ENCODE data around the gene ZNF484.
"Not testable (repeated sequence)": the region's sequence is repeated elsewhere in the genome, so short reads cannot be mapped to it uniquely, and the experiment has no call there.

ZNF484 gene

GRCh38 chr9:92860867-92861266 is 17.0 kb downstream of the ZNF484 start:
- DNase-seq (ENCODE audit: low spot score): no peak

DNA sequence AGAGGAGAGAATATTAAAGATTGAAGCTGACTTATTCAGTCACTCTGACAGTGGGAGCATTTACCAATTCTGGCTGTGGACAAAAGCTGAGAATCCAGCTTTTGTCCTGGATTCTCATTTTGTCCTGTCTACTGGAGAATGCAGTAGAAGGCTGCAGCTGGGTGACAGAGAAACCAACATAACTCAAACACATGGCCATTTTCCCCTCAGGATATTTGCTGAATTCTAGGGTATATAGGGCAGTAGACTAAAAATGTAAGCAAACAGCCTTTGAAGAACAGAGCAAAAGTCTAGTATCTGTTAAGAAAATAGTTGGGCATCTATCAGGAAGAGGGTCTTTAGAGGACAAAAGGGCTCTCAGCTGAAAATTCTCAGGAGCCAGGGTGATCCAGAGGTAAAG is 20.6 kb downstream of the ZNF484 start:
- no peak for DNase-seq (ENCODE audit: low spot score)

GRCh38 chr9:92853716-92854115 is 24.1 kb downstream of the ZNF484 start:
- DNase-seq (ENCODE audit: low spot score): no peak

DNA sequence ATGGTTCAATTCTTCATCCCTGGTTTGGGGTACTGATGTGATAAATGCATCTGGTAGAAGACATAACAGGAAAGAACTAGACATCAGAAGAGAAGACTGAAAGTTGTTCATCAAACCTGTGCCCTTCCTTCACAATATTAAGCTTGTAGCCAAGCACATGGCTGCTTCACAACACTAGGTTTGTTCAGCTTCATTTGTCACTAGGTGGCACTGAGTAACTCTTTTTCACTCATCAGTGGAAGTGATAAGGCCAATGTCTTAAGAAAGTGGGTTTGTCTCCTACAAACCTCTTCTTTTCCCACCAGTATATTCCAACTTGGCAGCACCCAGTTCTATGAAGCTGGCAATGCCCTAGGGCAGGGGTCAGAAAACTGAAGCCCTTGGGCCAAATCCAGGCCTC is 26.9 kb downstream of the ZNF484 start:
- DNase-seq (ENCODE audit: low spot score): no peak

- DNase-seq (ENCODE audit: low spot score): not testable (repeated sequence)
Observed at GRCh38 chr9:92848740-92849139, 29.1 kb downstream of the ZNF484 start.

GRCh38 chr9:92846662-92847145 is 31.1 kb downstream of the ZNF484 start:
- DNase-seq (ENCODE audit: low spot score): no peak

DNA sequence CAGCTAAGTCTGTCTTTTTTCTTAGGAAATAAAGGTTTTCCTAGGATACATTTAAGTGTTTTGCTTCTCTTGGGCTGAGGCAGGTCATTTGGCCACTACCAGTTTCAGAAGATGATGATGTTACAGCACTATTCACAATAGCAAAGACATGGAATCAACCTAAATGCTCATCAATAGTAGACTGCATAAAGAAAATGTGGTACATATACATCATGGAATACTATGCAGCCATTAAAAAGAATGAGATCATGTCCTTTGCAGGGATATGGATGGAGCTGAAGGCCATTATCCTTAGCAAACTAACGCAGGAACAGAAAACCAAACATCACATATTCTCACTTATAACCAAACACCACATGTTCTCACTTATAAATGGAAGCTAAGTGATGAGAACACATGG is 39.4 kb downstream of the ZNF484 start:
- not testable (repeated sequence) for DNase-seq (ENCODE audit: low spot score)

DNA sequence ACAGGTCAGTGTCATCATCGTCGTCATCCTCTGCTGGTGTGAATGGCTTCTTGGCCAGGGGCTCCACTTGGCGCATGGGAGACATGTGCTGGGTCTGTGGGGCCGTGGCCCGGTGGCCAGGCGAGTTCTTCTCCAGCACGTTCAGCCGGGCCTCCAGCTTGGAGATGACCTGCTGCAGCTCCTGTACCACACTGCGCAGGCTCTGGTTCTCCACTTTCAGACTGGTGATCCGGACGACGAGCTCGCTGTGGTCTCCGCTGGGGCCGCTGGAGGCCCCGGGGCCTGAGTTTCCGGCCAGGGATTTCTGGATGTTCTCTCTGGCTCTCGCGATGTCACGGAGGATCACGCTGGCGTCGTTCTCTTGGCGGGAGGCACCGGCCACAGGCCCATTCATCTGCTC is 40.6 kb downstream of the ZNF484 start:
- DNase-seq (ENCODE audit: low spot score): no peak

- no peak for DNase-seq (ENCODE audit: low spot score)
Observed at GRCh38 chr9:92829420-92829819, 48.4 kb downstream of the ZNF484 start.

- DNase-seq (ENCODE audit: low spot score): not testable (repeated sequence)
Observed at GRCh38 chr9:92825065-92825464, 52.8 kb downstream of the ZNF484 start.

GRCh38 chr9:92820964-92821363 is 56.9 kb downstream of the ZNF484 start:
- no peak for DNase-seq (ENCODE audit: low spot score)

DNA sequence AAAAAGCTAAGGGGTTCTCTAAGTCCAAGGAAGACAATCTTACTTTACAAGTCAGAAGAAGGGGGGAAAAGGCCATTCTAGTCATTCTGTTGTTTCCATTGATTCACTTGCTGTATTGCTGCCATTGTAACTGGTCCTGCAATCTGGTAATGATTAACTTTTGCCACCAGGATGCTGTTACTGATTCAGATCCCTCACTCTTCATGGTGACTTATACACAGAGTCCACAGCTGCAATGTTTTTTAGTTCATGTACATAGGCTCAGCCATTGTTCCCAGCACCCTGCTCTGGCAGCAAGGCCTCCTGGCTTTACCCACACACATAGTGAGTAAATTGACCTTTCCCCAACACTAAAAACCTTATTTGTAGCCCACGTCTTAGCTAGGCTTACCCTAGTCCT is 57.9 kb downstream of the ZNF484 start:
- DNase-seq (ENCODE audit: low spot score): peak; percentile 69

DNA sequence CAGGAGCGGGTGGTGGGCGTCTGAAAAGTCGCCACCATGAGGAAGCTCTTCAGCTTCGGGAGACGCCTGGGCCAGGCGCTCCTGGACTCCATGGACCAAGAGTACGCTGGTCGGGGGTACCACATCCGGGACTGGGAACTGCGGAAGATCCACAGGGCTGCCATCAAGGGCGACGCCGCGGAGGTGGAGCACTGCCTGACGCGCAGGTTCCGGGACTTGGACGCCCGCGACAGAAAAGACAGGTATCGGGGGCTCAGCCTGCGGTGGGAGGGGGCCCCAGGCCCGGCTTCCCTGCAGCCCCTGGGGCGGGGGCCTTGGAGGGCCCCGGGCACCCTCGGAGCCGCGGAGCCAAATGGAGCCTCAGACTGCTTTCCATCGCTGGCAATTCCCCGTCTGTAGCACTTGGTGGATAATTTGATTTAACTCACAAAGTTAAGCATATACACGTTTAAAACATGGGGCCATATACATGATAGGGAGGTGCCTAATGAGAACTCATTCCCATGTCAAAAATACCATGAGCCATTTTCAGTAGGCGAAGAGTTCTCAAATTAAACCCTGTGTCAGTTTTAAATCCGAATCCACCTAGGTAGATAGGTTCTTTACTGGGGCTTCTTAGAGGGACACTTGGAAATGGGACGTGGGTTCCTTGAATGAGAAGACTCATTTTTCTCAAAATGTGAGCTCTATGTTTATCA is 68.1 kb downstream of the ZNF484 start:
- not testable (repeated sequence) for DNase-seq (ENCODE audit: low spot score)

GRCh38 chr9:92808726-92809451 is 68.9 kb downstream of the ZNF484 start:
- DNase-seq (ENCODE audit: low spot score): peak; percentile 63

DNA sequence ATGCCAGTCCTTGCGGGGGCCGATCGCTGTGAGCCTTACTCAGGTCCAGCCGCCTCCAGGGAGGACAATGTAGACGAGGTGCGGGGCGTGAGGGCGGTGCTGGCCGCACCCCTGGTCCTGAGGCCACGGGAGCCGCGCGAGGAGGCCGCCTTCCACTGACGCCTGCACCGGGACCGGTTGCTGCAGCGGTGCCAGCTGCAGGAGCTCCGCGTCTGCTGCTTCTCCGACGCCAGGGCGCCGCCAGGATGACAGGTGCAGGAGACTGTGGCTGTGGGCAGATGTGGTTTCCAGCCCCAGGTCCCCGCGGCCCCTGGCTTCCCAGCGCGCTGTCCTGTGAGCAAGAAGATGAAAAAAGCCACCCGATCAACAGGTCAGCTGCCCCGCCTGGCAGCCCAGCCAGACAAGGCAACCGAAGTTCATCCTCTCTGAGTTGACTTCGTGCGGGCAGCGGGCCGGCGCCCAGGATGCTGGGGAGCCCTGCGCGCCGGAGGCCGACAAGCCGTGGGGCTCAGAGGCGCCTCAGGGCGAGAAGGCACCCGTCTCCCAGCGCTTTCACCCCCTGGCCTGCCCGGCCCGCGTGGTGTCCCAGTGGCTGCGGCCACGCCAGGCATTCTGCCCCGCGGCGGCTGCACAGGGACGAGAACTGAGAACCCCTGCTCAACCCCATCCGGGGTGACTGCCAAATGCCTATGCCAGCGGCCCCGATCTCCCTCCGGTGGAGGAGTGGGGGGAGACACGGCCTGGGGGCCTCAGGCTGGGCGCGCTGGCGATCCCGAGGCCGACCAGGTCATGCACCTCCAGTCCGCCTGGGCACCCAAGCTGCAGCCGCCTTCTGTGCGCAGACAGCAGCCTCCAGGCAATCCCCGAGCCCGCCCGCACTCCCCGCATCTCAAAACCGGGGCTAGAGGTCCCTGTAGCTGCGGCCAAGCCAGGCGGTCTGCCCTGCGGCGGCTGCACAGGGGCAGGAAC is 69.8 kb downstream of the ZNF484 start:
- DNase-seq (ENCODE audit: low spot score): no peak

- DNase-seq (ENCODE audit: low spot score): no peak
Observed at GRCh38 chr9:92807031-92807756, 70.6 kb downstream of the ZNF484 start.

- no peak for DNase-seq (ENCODE audit: low spot score)
Observed at GRCh38 chr9:92804727-92805126, 73.1 kb downstream of the ZNF484 start.

DNA sequence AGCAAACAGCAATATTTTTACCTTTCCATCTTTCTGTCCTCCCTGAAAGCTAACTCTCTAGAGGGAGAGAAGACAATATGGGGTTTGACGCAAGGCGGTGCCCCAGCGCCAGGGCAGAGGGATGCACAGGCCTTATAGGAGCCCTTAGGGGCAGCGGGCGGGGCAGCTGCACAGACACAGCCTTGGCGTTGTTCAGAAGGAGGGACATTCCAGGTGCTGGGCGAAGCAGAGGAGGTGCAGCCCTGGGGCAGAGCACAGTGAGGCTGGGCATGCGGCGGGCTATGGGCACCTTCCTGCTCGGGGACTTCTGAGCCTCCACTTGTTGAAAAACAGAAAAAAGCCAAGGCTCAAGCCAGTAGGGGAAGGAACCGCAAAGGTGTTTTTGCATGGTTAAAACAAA is 79.5 kb downstream of the ZNF484 start:
- DNase-seq (ENCODE audit: low spot score): no peak

GRCh38 chr9:92796337-92796804 is 81.5 kb downstream of the ZNF484 start:
- DNase-seq (ENCODE audit: low spot score): not testable (repeated sequence)

DNA sequence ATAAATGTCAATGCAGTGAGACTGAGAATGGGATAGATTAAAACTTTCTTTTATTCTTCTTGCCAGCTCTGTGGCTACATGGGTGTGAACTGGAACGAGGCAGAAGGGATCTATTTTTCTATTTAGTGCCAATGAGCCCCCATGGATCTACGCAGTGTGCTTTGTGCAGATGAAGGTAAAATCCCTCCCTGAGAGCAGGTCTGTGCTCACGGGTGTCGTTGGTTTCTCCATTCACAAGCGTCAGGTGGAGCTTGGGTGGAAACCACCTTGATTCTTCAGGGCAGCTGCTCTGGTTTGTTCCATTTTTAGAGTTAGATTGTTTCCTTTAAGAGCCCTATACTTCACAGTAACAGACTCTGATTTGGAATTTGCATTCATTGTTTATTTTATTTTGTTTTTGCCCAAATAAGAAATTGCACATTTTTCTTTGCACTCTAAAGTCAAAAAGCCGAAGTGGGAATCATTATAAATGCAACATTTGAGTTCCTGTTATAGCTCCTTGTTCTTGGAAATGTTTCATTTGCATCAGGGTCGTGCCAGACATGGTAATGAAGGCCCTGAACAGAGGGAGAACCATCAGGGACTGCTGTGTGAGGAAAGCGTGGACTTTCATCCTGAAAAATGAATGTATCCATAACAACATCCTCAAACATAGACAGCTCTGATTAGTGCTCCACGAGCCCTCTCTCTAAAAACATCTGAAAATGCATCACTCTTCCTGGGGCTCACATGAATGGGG is 82.1 kb downstream of the ZNF484 start:
- DNase-seq (ENCODE audit: low spot score): no peak

Measured in kidney tubule cell (primary cell).